Endodermal cell (in vitro differentiated cells): ENCODE measurements around the gene SLC36A3. TPM values are rescaled to one million over a fixed set of nuclear protein-coding genes. Genes with fewer than 3 reads are reported as not detected.

Experiments
- DNase-seq: peaks from one replicate; pipeline ENCODE4 v3.0.0-alpha.2; 2017
- H3K27ac ChIP-seq: 2 replicates; pipeline ENCODE4 v1.5.1; 2013; ENCODE audit warnings: mild to moderate bottlenecking, low read depth, low read length, moderate library complexity
- H3K27me3 ChIP-seq: 2 replicates; pipeline ENCODE4 v1.6.1; 2013; ENCODE audit warnings: mild to moderate bottlenecking, low read length, moderate library complexity; ENCODE audit not compliant: insufficient read depth, control insufficient read depth, poor library complexity, severe bottlenecking
- H3K36me3 ChIP-seq: 2 replicates; pipeline ENCODE4 v1.7.0; 2013; ENCODE audit warnings: mild to moderate bottlenecking, low read length, moderate library complexity; ENCODE audit not compliant: control insufficient read depth, insufficient read depth
- H3K4me1 ChIP-seq: one replicate; pipeline ENCODE4 v1.7.0; 2013; ENCODE audit warnings: low read length; ENCODE audit not compliant: control insufficient read depth, insufficient read depth
- H3K4me3 ChIP-seq: 2 replicates; pipeline ENCODE4 v1.5.1; 2013; ENCODE audit warnings: mild to moderate bottlenecking, low read length, moderate library complexity
- H3K9ac ChIP-seq: 2 replicates; pipeline ENCODE4 v1.6.1; 2013; ENCODE audit warnings: mild to moderate bottlenecking, low read length, moderate library complexity; ENCODE audit not compliant: poor library complexity, severe bottlenecking; ENCODE audit errors: extremely low read depth
- H3K9me3 ChIP-seq: 2 replicates; pipeline ENCODE4 v1.6.1; 2013; ENCODE audit warnings: mild to moderate bottlenecking, low read length, moderate library complexity; ENCODE audit not compliant: control insufficient read depth
- H3K27ac Mint-ChIP-seq: 2 replicates; pipeline ENCODE4 v1.8.0; 2020; ENCODE audit warnings: mixed read lengths
- H3K27me3 Mint-ChIP-seq: 2 replicates; pipeline ENCODE4 v1.8.0; 2021; ENCODE audit warnings: mild to moderate bottlenecking, mixed read lengths; ENCODE audit not compliant: insufficient read depth
- H3K36me3 Mint-ChIP-seq: 2 replicates; pipeline ENCODE4 v1.8.0; 2020; ENCODE audit warnings: low read depth, mixed read lengths
- H3K4me1 Mint-ChIP-seq: 2 replicates; pipeline ENCODE4 v1.8.0; 2020; ENCODE audit warnings: mixed read lengths
- H3K4me3 Mint-ChIP-seq: 2 replicates; pipeline ENCODE4 v1.8.0; 2020; ENCODE audit warnings: mild to moderate bottlenecking, moderate library complexity, mixed read lengths
- H3K9me3 Mint-ChIP-seq: 2 replicates; pipeline ENCODE4 v1.8.0; 2020; ENCODE audit warnings: mild to moderate bottlenecking, mixed read lengths
- WGBS, 2 experiments: methylation state at CpG; one replicate each; pipeline versions ENCODE4 v1.1.5 to v1.1.7; 2013; ENCODE audit warnings: missing lambda C conversion rate in 2 of 2, mixed read lengths in 1 of 2; ENCODE audit not compliant: insufficient coverage in 1 of 2, insufficient read length in 1 of 2; 5-methylcytosine and 5-hydroxymethylcytosine counted together
- total RNA-seq, 2 donors: library from RNA; stranded (reverse); fragmentation: NEBNext Ultra II Directional in 1 of 2; extraction: Animal tissue kit (Norgen Biotek cat#: 25700) in 1 of 2; gene quantifications; 2 replicates in 1 of 2; 3 replicates in 1 of 2; pipeline ENCODE4 v1.2.1, GENCODE V29; 2021
- TF ChIP-seq, protein P1 (sequence below): fragments of 200-600 bp; sonication (generic); conservative IDR thresholded peaks from 2 replicates; pipeline ENCODE4 v1.5.0; 2021; ENCODE audit warnings: antibody characterized with exemption, mild to moderate bottlenecking

SLC36A3 gene
- total RNA-seq, 2 donors from 2014 or later: not detected

DNA sequence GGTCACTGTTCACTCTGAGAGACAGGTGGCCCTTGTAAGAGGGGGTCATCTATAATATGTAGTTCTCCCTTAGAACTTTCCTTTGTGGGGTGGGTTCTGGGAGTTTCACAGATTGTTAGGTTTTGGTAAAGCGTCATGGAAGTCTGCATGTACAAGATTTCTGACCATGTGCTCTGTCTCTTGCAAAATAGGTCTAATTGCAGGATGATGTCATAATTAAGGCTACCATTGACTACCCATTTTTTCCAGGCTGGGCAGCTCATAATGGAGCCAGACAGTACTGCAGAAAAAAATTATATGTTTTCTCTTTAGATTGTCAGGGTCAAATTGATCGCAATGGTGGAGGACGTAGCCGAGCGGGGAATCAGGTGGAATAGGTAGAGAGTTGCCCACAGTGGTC lies 54.3 kb downstream of the SLC36A3 start:
- H3K4me3 Mint-ChIP-seq: no peak overlapping the region
- H3K27ac Mint-ChIP-seq: no peak overlapping the region
- Histone ChIP-seq H3K9ac (no peak overlapping the region), H3K27ac (no peak overlapping the region), H3K27me3 (no peaks in the 10 kb centered on the region), H3K4me3 (no peak overlapping the region), H3K4me1 (no peaks in the 10 kb centered on the region), H3K9me3 (no peaks in the 10 kb centered on the region), H3K36me3 (no peaks in the 10 kb centered on the region)
- no peak for DNase-seq
- TF ChIP-seq, protein P1, sequence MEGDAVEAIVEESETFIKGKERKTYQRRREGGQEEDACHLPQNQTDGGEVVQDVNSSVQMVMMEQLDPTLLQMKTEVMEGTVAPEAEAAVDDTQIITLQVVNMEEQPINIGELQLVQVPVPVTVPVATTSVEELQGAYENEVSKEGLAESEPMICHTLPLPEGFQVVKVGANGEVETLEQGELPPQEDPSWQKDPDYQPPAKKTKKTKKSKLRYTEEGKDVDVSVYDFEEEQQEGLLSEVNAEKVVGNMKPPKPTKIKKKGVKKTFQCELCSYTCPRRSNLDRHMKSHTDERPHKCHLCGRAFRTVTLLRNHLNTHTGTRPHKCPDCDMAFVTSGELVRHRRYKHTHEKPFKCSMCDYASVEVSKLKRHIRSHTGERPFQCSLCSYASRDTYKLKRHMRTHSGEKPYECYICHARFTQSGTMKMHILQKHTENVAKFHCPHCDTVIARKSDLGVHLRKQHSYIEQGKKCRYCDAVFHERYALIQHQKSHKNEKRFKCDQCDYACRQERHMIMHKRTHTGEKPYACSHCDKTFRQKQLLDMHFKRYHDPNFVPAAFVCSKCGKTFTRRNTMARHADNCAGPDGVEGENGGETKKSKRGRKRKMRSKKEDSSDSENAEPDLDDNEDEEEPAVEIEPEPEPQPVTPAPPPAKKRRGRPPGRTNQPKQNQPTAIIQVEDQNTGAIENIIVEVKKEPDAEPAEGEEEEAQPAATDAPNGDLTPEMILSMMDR: no peak
- WGBS, 2 experiments: 76 to 100% methylated on average over 3 to 5 of the region's 5 CpGs
- no peaks in the 10 kb centered on the region for H3K9me3 Mint-ChIP-seq
- no peaks in the 10 kb centered on the region for H3K36me3 Mint-ChIP-seq
- H3K4me1 Mint-ChIP-seq: peaks cover 33% of the 10 kb centered on the region
- H3K27me3 Mint-ChIP-seq: peaks cover 1% of the 10 kb centered on the region

DNA sequence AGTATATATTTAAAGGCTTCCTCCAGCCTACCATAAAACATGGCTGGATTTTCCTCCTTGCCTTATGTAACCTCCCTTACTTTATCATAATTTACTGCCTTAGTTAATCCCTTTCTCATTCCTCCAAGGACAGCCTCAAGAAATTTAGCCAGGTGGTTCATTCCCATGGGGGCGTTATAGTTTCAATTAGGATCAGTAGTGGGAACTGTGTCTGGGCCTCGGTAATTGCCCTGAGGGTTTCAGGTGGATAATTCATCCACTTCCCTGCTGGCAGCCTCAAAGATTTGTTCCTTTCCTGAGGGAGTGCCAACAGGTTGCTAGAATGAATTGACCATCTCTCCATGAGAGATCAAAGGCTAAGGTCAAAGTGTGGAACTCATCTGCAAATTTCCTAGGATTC lies 54.9 kb downstream of the SLC36A3 start:
- 95 to 100% methylated on average over 2 of the region's 2 CpGs for WGBS, 2 experiments
- H3K27ac ChIP-seq: no peak overlapping the region
- no peak overlapping the region for H3K27ac Mint-ChIP-seq
- H3K27me3 Mint-ChIP-seq: peaks cover 1% of the 10 kb centered on the region
- H3K9me3 ChIP-seq: no peaks in the 10 kb centered on the region
- H3K36me3 ChIP-seq: no peaks in the 10 kb centered on the region
- no peak overlapping the region for H3K4me3 ChIP-seq
- H3K4me1 ChIP-seq: no peaks in the 10 kb centered on the region
- no peaks in the 10 kb centered on the region for H3K9me3 Mint-ChIP-seq
- no peaks in the 10 kb centered on the region for H3K36me3 Mint-ChIP-seq
- DNase-seq: no peak
- H3K9ac ChIP-seq: no peak overlapping the region
- H3K27me3 ChIP-seq: no peaks in the 10 kb centered on the region
- H3K4me1 Mint-ChIP-seq: peaks cover 27% of the 10 kb centered on the region
- TF ChIP-seq, protein P1: no peak
- no peak overlapping the region for H3K4me3 Mint-ChIP-seq

GRCh38 chr5:151245680-151246219 lies 57.8 kb downstream of the SLC36A3 start:
- no peak for DNase-seq
- Histone ChIP-seq H3K9me3 (no peaks in the 10 kb centered on the region), H3K27ac (no peak overlapping the region), H3K4me1 (no peaks in the 10 kb centered on the region), H3K9ac (no peak overlapping the region), H3K27me3 (no peaks in the 10 kb centered on the region), H3K36me3 (no peaks in the 10 kb centered on the region), H3K4me3 (no peak overlapping the region)
- Mint-ChIP-seq H3K27me3 (peaks cover 1% of the 10 kb centered on the region), H3K9me3 (peaks cover 3% of the 10 kb centered on the region), H3K4me1 (peaks cover 23% of the 10 kb centered on the region), H3K36me3 (no peaks in the 10 kb centered on the region), H3K27ac (no peak overlapping the region), H3K4me3 (no peak overlapping the region)
- WGBS, 2 experiments: 85% methylated on average over 4 of the region's 4 CpGs; no CpG with 5 or more reads in 1 of the 2 experiments
- TF ChIP-seq, protein P1: no peak
